Stimulated activated CD4-positive, alpha-beta T cell treated with anti-CD3 and anti-CD28 coated beads, Interleukin-2, amount 100 ng/mL, for 48 hours (primary cell): ENCODE data around the gene PCDH15.

Experiments used
- DNase-seq, 2 donors: peaks; one replicate each; pipeline ENCODE4 v3.0.0-alpha.2; 2020

PCDH15 gene

GRCh38 chr10:53836638-53837037, 964.4 kb downstream of the PCDH15 start:
- no peak for DNase-seq

DNA sequence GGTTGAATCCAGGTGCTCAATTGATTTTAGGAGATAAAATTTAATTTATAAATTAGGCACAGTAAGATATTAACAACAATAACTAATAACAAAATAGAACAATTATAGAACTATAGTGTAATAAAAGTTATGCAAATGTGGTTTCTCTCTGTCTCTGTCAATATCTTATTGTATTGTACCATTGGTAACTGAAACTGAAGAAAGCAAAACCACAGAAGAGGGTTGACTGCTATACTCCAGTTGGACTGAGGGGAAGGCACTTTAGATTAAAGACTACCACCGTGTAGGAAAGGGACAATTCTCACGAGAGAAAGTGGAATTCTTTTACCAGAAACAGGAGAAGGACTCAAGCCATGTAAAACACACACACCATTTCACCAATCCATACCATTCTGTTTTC, 967.1 kb downstream of the PCDH15 start:
- no peak for DNase-seq

GRCh38 chr10:53827261-53827660, 973.8 kb downstream of the PCDH15 start:
- DNase-seq: no peak

- no peak for DNase-seq
Observed at GRCh38 chr10:53808677-53809372, 992.2 kb downstream of the PCDH15 start.

DNA sequence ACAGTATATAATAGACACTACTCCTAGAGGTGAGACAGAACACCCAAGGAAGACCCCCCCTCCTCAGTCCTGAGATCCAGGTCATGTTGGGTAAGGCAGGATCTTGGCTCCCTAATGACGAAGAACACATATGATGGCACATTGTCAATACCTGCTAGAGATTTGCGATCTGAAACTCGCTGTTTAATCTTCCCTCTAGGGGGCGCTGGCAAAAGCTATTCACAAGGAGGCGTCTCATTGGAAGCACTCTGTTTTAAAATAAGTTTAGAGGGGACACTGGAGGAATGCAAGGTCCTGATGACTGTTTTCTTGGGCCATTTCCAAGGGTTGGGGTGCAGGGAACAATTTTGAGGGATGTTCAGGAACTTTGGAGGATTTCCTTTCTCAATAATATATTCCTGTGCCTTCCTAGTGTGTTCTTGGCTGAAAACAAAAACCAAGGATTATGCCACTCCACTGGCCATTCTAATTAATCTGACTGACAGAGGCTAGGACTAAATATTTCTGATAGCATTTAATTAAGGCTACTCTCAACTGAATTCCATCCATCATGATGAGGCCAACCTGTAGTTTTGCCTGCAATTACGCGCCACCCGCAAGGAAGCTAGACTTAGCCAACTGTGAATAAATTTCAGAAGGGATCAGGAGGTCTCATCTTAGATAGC, 1014.7 kb downstream of the PCDH15 start:
- DNase-seq: no peak

DNA sequence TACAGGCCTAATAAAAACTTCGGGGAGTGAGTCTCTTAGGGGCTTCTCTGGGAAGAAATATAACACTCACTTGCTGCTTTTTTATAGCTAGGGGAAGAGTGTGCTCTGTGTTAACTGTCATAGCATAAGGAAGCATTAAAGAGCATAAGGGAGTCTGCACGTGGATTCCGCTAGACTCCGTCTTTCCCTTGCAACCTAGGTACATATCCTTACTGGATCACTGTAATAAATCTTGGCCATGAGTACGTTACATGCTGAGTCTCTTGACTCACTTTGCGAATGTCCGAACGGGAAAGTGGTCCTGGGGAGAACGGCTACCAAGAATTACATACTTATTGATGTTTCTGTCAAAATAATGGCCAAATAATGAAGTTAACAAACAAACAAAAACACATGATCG, 1029.3 kb downstream of the PCDH15 start:
- DNase-seq: no peak

GRCh38 chr10:53770903-53771302, 1030.1 kb downstream of the PCDH15 start:
- DNase-seq: no peak

DNA sequence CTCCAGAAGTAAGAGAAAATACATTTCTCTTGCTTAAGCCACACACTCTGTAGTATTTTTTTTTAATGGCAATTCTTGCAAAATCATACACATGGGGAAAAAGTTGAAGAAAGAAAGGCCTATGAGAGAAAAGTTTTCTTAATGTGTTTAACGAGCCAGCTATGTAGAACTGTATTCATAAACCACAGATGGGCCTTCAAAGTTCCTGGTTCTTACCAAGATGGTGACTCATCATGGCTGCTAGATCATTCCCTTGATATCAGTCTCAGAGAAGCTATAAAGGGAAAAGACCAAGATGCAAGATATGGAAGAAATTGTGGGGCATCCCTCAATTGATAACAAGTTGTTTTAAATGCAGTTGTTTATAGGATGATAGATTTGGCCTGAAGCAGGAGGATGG, 1035.7 kb downstream of the PCDH15 start:
- DNase-seq: no peak

- DNase-seq: no peak
Observed at GRCh38 chr10:53754596-53755250, 1046.3 kb downstream of the PCDH15 start.
